NB4 (cell line): Measurements from ENCODE around the gene TGFA.

Experiments
- MYC ChIP-seq: IDR thresholded peaks from 2 replicates; pipeline ENCODE4 v1.6.1; 2011; ENCODE audit warnings: low read depth, low read length
- POLR2A ChIP-seq: IDR thresholded peaks from 2 replicates; pipeline ENCODE4 v1.6.1; 2011; ENCODE audit warnings: mild to moderate bottlenecking; ENCODE audit not compliant: insufficient read length; ENCODE audit errors: extremely low read depth
- TF ChIP-seq, protein P1 (sequence below): IDR thresholded peaks from one replicate; pipeline ENCODE4 v1.5.1; 2012; ENCODE audit warnings: low read depth, low read length
- TF ChIP-seq, protein P2 (sequence below): IDR thresholded peaks from 2 replicates; pipeline ENCODE4 v1.6.1; 2011; ENCODE audit warnings: low read depth, low read length

GRCh38 chr2:70474256-70474848 lies 79.3 kb downstream of the TGFA start:
- TF ChIP-seq, protein P1, sequence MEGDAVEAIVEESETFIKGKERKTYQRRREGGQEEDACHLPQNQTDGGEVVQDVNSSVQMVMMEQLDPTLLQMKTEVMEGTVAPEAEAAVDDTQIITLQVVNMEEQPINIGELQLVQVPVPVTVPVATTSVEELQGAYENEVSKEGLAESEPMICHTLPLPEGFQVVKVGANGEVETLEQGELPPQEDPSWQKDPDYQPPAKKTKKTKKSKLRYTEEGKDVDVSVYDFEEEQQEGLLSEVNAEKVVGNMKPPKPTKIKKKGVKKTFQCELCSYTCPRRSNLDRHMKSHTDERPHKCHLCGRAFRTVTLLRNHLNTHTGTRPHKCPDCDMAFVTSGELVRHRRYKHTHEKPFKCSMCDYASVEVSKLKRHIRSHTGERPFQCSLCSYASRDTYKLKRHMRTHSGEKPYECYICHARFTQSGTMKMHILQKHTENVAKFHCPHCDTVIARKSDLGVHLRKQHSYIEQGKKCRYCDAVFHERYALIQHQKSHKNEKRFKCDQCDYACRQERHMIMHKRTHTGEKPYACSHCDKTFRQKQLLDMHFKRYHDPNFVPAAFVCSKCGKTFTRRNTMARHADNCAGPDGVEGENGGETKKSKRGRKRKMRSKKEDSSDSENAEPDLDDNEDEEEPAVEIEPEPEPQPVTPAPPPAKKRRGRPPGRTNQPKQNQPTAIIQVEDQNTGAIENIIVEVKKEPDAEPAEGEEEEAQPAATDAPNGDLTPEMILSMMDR: no peak
- TF ChIP-seq POLR2A (no peak), MYC (no peak)
- TF ChIP-seq, protein P2, sequence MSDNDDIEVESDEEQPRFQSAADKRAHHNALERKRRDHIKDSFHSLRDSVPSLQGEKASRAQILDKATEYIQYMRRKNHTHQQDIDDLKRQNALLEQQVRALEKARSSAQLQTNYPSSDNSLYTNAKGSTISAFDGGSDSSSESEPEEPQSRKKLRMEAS: no peak
